ENCODE measurements around the gene COL4A2. TPM values are rescaled to one million over a fixed set of nuclear protein-coding genes. Genes with fewer than 3 reads are reported as not detected.

The COL4A2 gene
- total RNA-seq, 1 experiment from 2014 or later: 1.6 TPM

DNA sequence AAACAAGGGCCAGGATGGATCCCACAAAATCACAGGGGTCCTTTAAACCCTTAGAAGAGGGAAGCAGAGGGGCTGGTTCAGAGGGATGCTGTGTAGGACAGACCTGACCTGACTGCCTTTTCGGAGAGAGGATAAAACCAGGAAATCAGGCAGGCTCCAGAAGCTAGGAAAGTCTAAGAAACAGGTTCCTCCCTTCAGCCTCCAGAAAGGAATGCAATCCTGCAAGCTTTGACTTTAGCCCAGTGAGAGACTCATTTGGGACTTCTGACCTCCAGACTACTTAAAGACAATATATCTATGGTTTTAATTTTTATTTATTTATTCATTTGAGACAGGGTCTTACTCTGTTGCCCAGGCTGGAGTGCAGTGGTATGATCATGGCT, 249.1 kb downstream of the COL4A2 start:
- TF ChIP-seq CEBPB (IDR thresholded peaks at IDR 0.05; ENCODE audit: low read depth): no peak
- TF ChIP-seq ZFX (IDR thresholded peaks at IDR 0.05): no peak
- TF ChIP-seq YY1 (IDR thresholded peaks at IDR 0.05; ENCODE audit: extremely low read depth, insufficient replicate concordance, low read depth, low read length): no peak
- TF ChIP-seq POLR2A (IDR thresholded peaks at IDR 0.05; ENCODE audit: borderline replicate concordance, extremely low read depth, insufficient read depth, insufficient read length): no peak
- no peak for TF ChIP-seq ELF1 (IDR thresholded peaks at IDR 0.05; ENCODE audit: borderline replicate concordance, low read depth)
- TF ChIP-seq, protein P1, sequence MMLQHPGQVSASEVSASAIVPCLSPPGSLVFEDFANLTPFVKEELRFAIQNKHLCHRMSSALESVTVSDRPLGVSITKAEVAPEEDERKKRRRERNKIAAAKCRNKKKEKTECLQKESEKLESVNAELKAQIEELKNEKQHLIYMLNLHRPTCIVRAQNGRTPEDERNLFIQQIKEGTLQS (IDR thresholded peaks at IDR 0.05): no peak
- no peak for TF ChIP-seq EGR1 (IDR thresholded peaks at IDR 0.05; ENCODE audit: low read depth)
- TF ChIP-seq ZNF274 (IDR thresholded peaks at IDR 0.05; ENCODE audit: low read depth, low read length): no peak
- TF ChIP-seq, protein P2, sequence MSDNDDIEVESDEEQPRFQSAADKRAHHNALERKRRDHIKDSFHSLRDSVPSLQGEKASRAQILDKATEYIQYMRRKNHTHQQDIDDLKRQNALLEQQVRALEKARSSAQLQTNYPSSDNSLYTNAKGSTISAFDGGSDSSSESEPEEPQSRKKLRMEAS (IDR thresholded peaks at IDR 0.05): no peak
- TF ChIP-seq CBX3 (IDR thresholded peaks at IDR 0.05; ENCODE audit: low read depth): no peak
- TF ChIP-seq FOSL1 (IDR thresholded peaks at IDR 0.05; ENCODE audit: low read depth): no peak
- TF ChIP-seq EZH2 (IDR thresholded peaks at IDR 0.05): no peak
- Histone ChIP-seq H3K4me3 (replicated peaks in 1 of 2; ENCODE audit: low read depth in 1 of 2, low read length in 2 of 2) (no peak overlapping the region), H3K27me3 (ENCODE audit: insufficient read depth, low read length) (no peaks in the 10 kb centered on the region), H3K4me2 (ENCODE audit: low read length) (no peak overlapping the region), H3K79me2 (ENCODE audit: insufficient read depth, low read length) (peaks cover 10% of the 10 kb centered on the region), H2AFZ (ENCODE audit: low read depth, low read length, poor library complexity, severe bottlenecking) (no peak overlapping the region), H3K9me3 (ENCODE audit: control insufficient read depth in 1 of 2, insufficient read depth in 1 of 2, low read depth in 1 of 2, low read length in 2 of 2) (no peaks in the 10 kb centered on the region), H3K36me3 (ENCODE audit: control insufficient read depth in 1 of 2, insufficient read depth in 2 of 2, low read length in 2 of 2) (no peaks in the 10 kb centered on the region; a peak in 2 of 4 replicates), H3K9ac (ENCODE audit: low read length) (no peak overlapping the region), H3K4me1 (ENCODE audit: control insufficient read depth in 1 of 2, insufficient read depth in 2 of 2, low read length in 2 of 2) (peaks cover 5 to 9% of the 10 kb centered on the region in 2 experiments; a peak in 3 of 4 replicates), H4K20me1 (ENCODE audit: insufficient read depth) (no peaks in the 10 kb centered on the region), H3K27ac (ENCODE audit: low read depth, low read length) (no peak overlapping the region), H3K9me2 (ENCODE audit: insufficient read depth) (no peaks in the 10 kb centered on the region)
- intact Hi-C loops (cut with micrococcal nuclease): no loop called here
- no peak for ATAC-seq
- ChIA-PET POLR2A (no interaction called here), CTCF (no interaction called here), RAD21 (ENCODE audit: low non-redundant PET in 1 of 2, low total read pairs in 2 of 2, uncharacterized antibody in 2 of 2, unreplicated experiment in 2 of 2) (no interaction called here)
- DNase-seq (ENCODE audit: low read depth, low spot score): no peak
- no TSS peak for BruUV-seq (replicated peaks)

DNA sequence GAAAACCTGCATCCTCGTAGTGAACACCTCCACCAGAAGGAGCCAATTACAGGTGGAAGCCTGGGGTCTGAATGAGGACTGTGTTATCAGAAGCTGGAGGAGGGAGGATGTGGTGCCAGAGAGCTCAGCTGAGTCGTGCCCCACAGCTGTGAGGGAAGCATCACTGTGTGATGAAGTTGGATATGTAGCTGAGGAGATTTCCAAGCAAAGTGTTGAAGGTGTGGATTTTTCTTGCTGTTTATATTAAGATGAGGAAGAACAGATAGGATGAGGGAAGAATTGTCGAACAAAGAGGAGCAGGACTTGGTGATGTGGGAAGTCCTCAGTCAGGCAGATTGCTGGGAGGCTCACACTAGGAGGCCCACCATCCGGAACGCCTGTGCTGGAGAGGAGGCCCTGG, 250.0 kb downstream of the COL4A2 start:
- CTCF ChIA-PET: no interaction called here
- Histone ChIP-seq H3K27me3 (ENCODE audit: insufficient read depth, low read length) (no peaks in the 10 kb centered on the region), H3K27ac (ENCODE audit: low read depth, low read length) (no peak overlapping the region), H3K4me1 (ENCODE audit: control insufficient read depth in 1 of 2, insufficient read depth in 2 of 2, low read length in 2 of 2) (peaks cover 5 to 9% of the 10 kb centered on the region in 2 experiments; a peak in 3 of 4 replicates), H3K79me2 (ENCODE audit: insufficient read depth, low read length) (peaks cover 10% of the 10 kb centered on the region), H3K4me3 (replicated peaks in 1 of 2; ENCODE audit: low read depth in 1 of 2, low read length in 2 of 2) (no peak overlapping the region), H3K36me3 (ENCODE audit: control insufficient read depth in 1 of 2, insufficient read depth in 2 of 2, low read length in 2 of 2) (no peaks in the 10 kb centered on the region; a peak in 2 of 4 replicates), H2AFZ (ENCODE audit: low read depth, low read length, poor library complexity, severe bottlenecking) (no peak overlapping the region), H3K9me2 (ENCODE audit: insufficient read depth) (no peaks in the 10 kb centered on the region), H3K4me2 (ENCODE audit: low read length) (no peak overlapping the region), H3K9ac (ENCODE audit: low read length) (no peak overlapping the region), H3K9me3 (ENCODE audit: control insufficient read depth in 1 of 2, insufficient read depth in 1 of 2, low read depth in 1 of 2, low read length in 2 of 2) (no peaks in the 10 kb centered on the region), H4K20me1 (ENCODE audit: insufficient read depth) (no peaks in the 10 kb centered on the region)
- DNase-seq (ENCODE audit: low read depth, low spot score): no peak
- POLR2A ChIA-PET: no interaction called here
- no TSS peak for BruUV-seq (replicated peaks)
- RAD21 ChIA-PET (ENCODE audit: low non-redundant PET in 1 of 2, low total read pairs in 2 of 2, uncharacterized antibody in 2 of 2, unreplicated experiment in 2 of 2): no interaction called here
- ATAC-seq: no peak
- intact Hi-C loops (cut with micrococcal nuclease): no loop called here
- TF ChIP-seq, protein P1 (IDR thresholded peaks at IDR 0.05): no peak
- TF ChIP-seq, protein P2 (IDR thresholded peaks at IDR 0.05): no peak
- no peak for TF ChIP-seq EGR1 (IDR thresholded peaks at IDR 0.05; ENCODE audit: low read depth)
- no peak for TF ChIP-seq SRF (IDR thresholded peaks at IDR 0.05; ENCODE audit: low read depth)
- no peak for TF ChIP-seq EZH2phosphoT487 (IDR thresholded peaks at IDR 0.05; ENCODE audit: borderline replicate concordance)
- no peak for TF ChIP-seq CBX3 (IDR thresholded peaks at IDR 0.05; ENCODE audit: low read depth)
- no peak for TF ChIP-seq ZNF274 (IDR thresholded peaks at IDR 0.05; ENCODE audit: low read depth, low read length)
- no peak for TF ChIP-seq TCF7L2 (IDR thresholded peaks at IDR 0.05; ENCODE audit: borderline replicate concordance, extremely low read depth, insufficient read depth, insufficient read length)
- no peak for TF ChIP-seq CEBPB (IDR thresholded peaks at IDR 0.05; ENCODE audit: low read depth)
- TF ChIP-seq RAD21 (IDR thresholded peaks at IDR 0.05; ENCODE audit: low read depth): no peak
- TF ChIP-seq EZH2 (IDR thresholded peaks at IDR 0.05): no peak
- TF ChIP-seq POLR2A (IDR thresholded peaks at IDR 0.05; ENCODE audit: borderline replicate concordance, extremely low read depth, insufficient read depth, insufficient read length): no peak
- TF ChIP-seq, protein P3, sequence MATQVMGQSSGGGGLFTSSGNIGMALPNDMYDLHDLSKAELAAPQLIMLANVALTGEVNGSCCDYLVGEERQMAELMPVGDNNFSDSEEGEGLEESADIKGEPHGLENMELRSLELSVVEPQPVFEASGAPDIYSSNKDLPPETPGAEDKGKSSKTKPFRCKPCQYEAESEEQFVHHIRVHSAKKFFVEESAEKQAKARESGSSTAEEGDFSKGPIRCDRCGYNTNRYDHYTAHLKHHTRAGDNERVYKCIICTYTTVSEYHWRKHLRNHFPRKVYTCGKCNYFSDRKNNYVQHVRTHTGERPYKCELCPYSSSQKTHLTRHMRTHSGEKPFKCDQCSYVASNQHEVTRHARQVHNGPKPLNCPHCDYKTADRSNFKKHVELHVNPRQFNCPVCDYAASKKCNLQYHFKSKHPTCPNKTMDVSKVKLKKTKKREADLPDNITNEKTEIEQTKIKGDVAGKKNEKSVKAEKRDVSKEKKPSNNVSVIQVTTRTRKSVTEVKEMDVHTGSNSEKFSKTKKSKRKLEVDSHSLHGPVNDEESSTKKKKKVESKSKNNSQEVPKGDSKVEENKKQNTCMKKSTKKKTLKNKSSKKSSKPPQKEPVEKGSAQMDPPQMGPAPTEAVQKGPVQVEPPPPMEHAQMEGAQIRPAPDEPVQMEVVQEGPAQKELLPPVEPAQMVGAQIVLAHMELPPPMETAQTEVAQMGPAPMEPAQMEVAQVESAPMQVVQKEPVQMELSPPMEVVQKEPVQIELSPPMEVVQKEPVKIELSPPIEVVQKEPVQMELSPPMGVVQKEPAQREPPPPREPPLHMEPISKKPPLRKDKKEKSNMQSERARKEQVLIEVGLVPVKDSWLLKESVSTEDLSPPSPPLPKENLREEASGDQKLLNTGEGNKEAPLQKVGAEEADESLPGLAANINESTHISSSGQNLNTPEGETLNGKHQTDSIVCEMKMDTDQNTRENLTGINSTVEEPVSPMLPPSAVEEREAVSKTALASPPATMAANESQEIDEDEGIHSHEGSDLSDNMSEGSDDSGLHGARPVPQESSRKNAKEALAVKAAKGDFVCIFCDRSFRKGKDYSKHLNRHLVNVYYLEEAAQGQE (IDR thresholded peaks at IDR 0.05; ENCODE audit: low read depth): no peak
- TF ChIP-seq ELF1 (IDR thresholded peaks at IDR 0.05; ENCODE audit: borderline replicate concordance, low read depth): no peak
